Right ventricle myocardium superior (tissue), 1 donor: ENCODE measurements around the gene PRDM15. TPM values are rescaled to one million over a fixed set of nuclear protein-coding genes. Genes with fewer than 3 reads are reported as not detected.

Experiments
- ATAC-seq: fragments of 200-7000 bp; cut with Tn5 transposase; one replicate; pipeline ENCODE4 v1.9.1; 2020; ENCODE audit warnings: mild to moderate bottlenecking; ENCODE audit not compliant: poor library complexity
- DNase-seq: peaks from one replicate; pipeline ENCODE4 v3.0.0-alpha.2; 2020
- intact Hi-C: fragments of 100-400 bp; cut with DNase I; formaldehyde crosslinking; loops from one replicate; pipeline ENCODE4 v1.11.2; 2022
- total RNA-seq: library from RNA; stranded (reverse); fragmentation: NEBNext Ultra II Directional; extraction: Animal tissue kit (Norgen Biotek cat#: 25700); gene quantifications from one replicate; pipeline ENCODE4 v1.2.1, GENCODE V29; 2021
- donor health status: DM: no; HTN: yes; CAD: no; lungs with severe emphysema.

Gene PRDM15
- total RNA-seq, 1 donor from 2014 or later = 3.8 TPM

- no peak for DNase-seq
- ATAC-seq = no peak
- intact Hi-C loops = no loop called here
These were observed 26.8 kb downstream of the PRDM15 start for GRCh38 chr21:41852151-41852928.

GRCh38 chr21:41851090-41851790 is 27.9 kb downstream of the PRDM15 start:
- no peak for DNase-seq
- ATAC-seq = no peak
- intact Hi-C loops = no loop called here

- ATAC-seq (no peak), DNase-seq (no peak)
- intact Hi-C loops = no loop called here
These were observed 29.1 kb downstream of the PRDM15 start for GRCh38 chr21:41850085-41850484.

GRCh38 chr21:41848958-41849580 is 30.1 kb downstream of the PRDM15 start:
- intact Hi-C loops = no loop called here
- DNase-seq (no peak), ATAC-seq (no peak)

GRCh38 chr21:41848533-41848932 is 30.6 kb downstream of the PRDM15 start:
- no peak for DNase-seq
- intact Hi-C loops = no loop called here
- ATAC-seq = no peak

GRCh38 chr21:41847066-41847804 is 31.9 kb downstream of the PRDM15 start:
- no peak for DNase-seq
- no peak for ATAC-seq
- intact Hi-C loops = no loop called here

- no peak for ATAC-seq
- DNase-seq = no peak
- intact Hi-C loops = no loop called here
These were observed 32.6 kb downstream of the PRDM15 start for GRCh38 chr21:41846536-41846935.

- no peak for DNase-seq
- no peak for ATAC-seq
- intact Hi-C loops = no loop called here
These were observed 33.2 kb downstream of the PRDM15 start for GRCh38 chr21:41846033-41846317.

GRCh38 chr21:41845310-41846032 is 33.7 kb downstream of the PRDM15 start:
- DNase-seq (no peak), ATAC-seq (no peak)
- intact Hi-C loops = no loop called here

- intact Hi-C loops = no loop called here
- ATAC-seq (no peak), DNase-seq (no peak)
These were observed 35.6 kb downstream of the PRDM15 start for GRCh38 chr21:41843584-41843983.

- ATAC-seq (no peak), DNase-seq (no peak)
- intact Hi-C loops = no loop called here
These were observed 38.3 kb downstream of the PRDM15 start for GRCh38 chr21:41840880-41841279.

GRCh38 chr21:41839387-41840000 is 39.6 kb downstream of the PRDM15 start:
- ATAC-seq (no peak), DNase-seq (peak; percentile 10)
- intact Hi-C loops = no loop called here

- intact Hi-C loops = no loop called here
- DNase-seq (peak; percentile 16), ATAC-seq (no peak)
These were observed 41.3 kb downstream of the PRDM15 start for GRCh38 chr21:41837756-41838297.

- ATAC-seq = no peak
- DNase-seq = peak; percentile 17
- intact Hi-C loops = no loop called here
These were observed 42.8 kb downstream of the PRDM15 start for GRCh38 chr21:41836166-41837015.

GRCh38 chr21:41835711-41836154 is 43.4 kb downstream of the PRDM15 start:
- ATAC-seq (no peak), DNase-seq (peak; percentile 21)
- intact Hi-C loops = no loop called here

- ATAC-seq = no peak
- DNase-seq = peak; percentile 37
- intact Hi-C loops = no loop called here
These were observed 44.0 kb downstream of the PRDM15 start for GRCh38 chr21:41834926-41835663.
